GM19372 (cell line): ENCODE results near the gene ZNF846.
A peak's percentile ranks its signal among the peaks of the same experiment; 100 is the strongest.
"Not testable (repeated sequence)": the region's sequence is repeated elsewhere in the genome, so short reads cannot be mapped to it uniquely, and the experiment has no call there.

Experiments
- ATAC-seq: cut with Tn5 transposase; IDR thresholded peaks from one replicate; pipeline ENCODE4 v1.9.1; 2021; ENCODE audit warnings: mild to moderate bottlenecking, low read depth, moderate library complexity; ENCODE audit not compliant: unreplicated experiment

The ZNF846 gene

GRCh38 chr19:9785367-9786331 lies 17.1 kb upstream of the ZNF846 start:
- ATAC-seq = peak; percentile 68

GRCh38 chr19:9784163-9784496 lies 15.6 kb upstream of the ZNF846 start:
- ATAC-seq = not testable (repeated sequence)

- no peak for ATAC-seq
Observed at GRCh38 chr19:9782338-9782737, 13.8 kb upstream of the ZNF846 start.

- ATAC-seq = no peak
Observed at GRCh38 chr19:9757544-9758501, 10.7 kb downstream of the ZNF846 start.

GRCh38 chr19:9752701-9753443 lies 15.7 kb downstream of the ZNF846 start:
- ATAC-seq = no peak

- no peak for ATAC-seq
Observed at GRCh38 chr19:9751446-9751845, 17.1 kb downstream of the ZNF846 start.

- no peak for ATAC-seq
Observed at GRCh38 chr19:9741476-9742171, 26.9 kb downstream of the ZNF846 start.

GRCh38 chr19:9735986-9736385 lies 32.6 kb downstream of the ZNF846 start:
- ATAC-seq = no peak

- ATAC-seq = not testable (repeated sequence)
Observed at GRCh38 chr19:9730056-9730455, 38.5 kb downstream of the ZNF846 start.

- no peak for ATAC-seq
Observed at GRCh38 chr19:9729162-9729561, 39.4 kb downstream of the ZNF846 start.

GRCh38 chr19:9727644-9728043 lies 40.9 kb downstream of the ZNF846 start:
- no peak for ATAC-seq

- not testable (repeated sequence) for ATAC-seq
Observed at GRCh38 chr19:9725508-9726201, 42.9 kb downstream of the ZNF846 start.

GRCh38 chr19:9724157-9724556 lies 44.4 kb downstream of the ZNF846 start:
- ATAC-seq = no peak

GRCh38 chr19:9721861-9722260 lies 46.7 kb downstream of the ZNF846 start:
- ATAC-seq = no peak

GRCh38 chr19:9720541-9720940 lies 48.0 kb downstream of the ZNF846 start:
- no peak for ATAC-seq

GRCh38 chr19:9711815-9712214 lies 56.7 kb downstream of the ZNF846 start:
- ATAC-seq = no peak

GRCh38 chr19:9709305-9709704 lies 59.2 kb downstream of the ZNF846 start:
- ATAC-seq = no peak

GRCh38 chr19:9705836-9706235 lies 62.7 kb downstream of the ZNF846 start:
- no peak for ATAC-seq

- no peak for ATAC-seq
Observed at GRCh38 chr19:9702186-9702585, 66.4 kb downstream of the ZNF846 start.
